Transverse colon (tissue), 4 donors: ENCODE results near the gene CD1E. TPM values are rescaled to one million over a fixed set of nuclear protein-coding genes. Genes with fewer than 3 reads are reported as not detected.
"Not testable (repeated sequence)": the region's sequence is repeated elsewhere in the genome, so short reads cannot be mapped to it uniquely, and the experiment has no call there.

Source experiments
- DNase-seq: peaks from one replicate; pipeline ENCODE4 v3.0.0-alpha.2; 2019
- H3K27ac ChIP-seq, 4 donors: fragments of 200-600 bp; sonication (generic); 2 replicates each; pipeline ENCODE4 v1.5.1; 2016 to 2018; ENCODE audit warnings: inconsistent platforms in 4 of 4
- H3K27me3 ChIP-seq: fragments of 200-600 bp; sonication (generic); 2 replicates; pipeline ENCODE4 v1.5.1; 2017; ENCODE audit warnings: inconsistent platforms
- H3K36me3 ChIP-seq, 4 donors: fragments of 200-600 bp; sonication (generic); 2 replicates each; pipeline ENCODE4 v1.5.1; 2017 to 2019; ENCODE audit warnings: inconsistent platforms in 4 of 4
- H3K4me1 ChIP-seq, 4 donors: fragments of 200-600 bp; sonication (generic); 2 replicates each; pipeline ENCODE4 v1.5.1; 2017 to 2020; ENCODE audit warnings: inconsistent platforms in 4 of 4
- H3K4me3 ChIP-seq, 4 donors: fragments of 200-600 bp; sonication (generic); 1 replicate in 1 of 4; 2 replicates in 3 of 4; pipeline versions ENCODE4 v1.5.1 to v1.6.1; 2017 to 2019; ENCODE audit warnings: inconsistent platforms in 4 of 4
- H3K9me3 ChIP-seq, 2 donors: fragments of 200-600 bp; sonication (generic); 2 replicates each; pipeline ENCODE4 v1.5.1; 2017 to 2019; ENCODE audit warnings: inconsistent platforms in 2 of 2
- EP300 ChIP-seq: sonication (generic); formaldehyde crosslinking; IDR thresholded peaks from one replicate; pipeline ENCODE4 v1.6.1; 2017; ENCODE audit warnings: antibody characterized with exemption, low read depth
- POLR2A ChIP-seq: fragments of 450-650 bp; IDR thresholded peaks from one replicate; pipeline ENCODE4 v1.6.1; 2016; ENCODE audit warnings: antibody characterized with exemption, mild to moderate bottlenecking, moderate library complexity
- POLR2AphosphoS5 ChIP-seq, 3 donors: sonication (generic); formaldehyde crosslinking; IDR thresholded peaks; one replicate each; pipeline ENCODE4 v1.6.1; 2016; ENCODE audit warnings: antibody characterized with exemption in 3 of 3
- WGBS, 2 donors: methylation state at CpG; one replicate each; pipeline ENCODE4 v1.1.5; 2018; ENCODE audit warnings: low coverage in 1 of 2; 5-methylcytosine and 5-hydroxymethylcytosine counted together
- in situ Hi-C, 4 donors: fragments of 200-750 bp; cut with MboI; loops; one replicate each; pipeline versions ENCODE4 v1.15.0 to v1.15.1; 2017; ENCODE audit warnings: low sequenced_read_pairs in 3 of 4, low pct_ligation_motif_present in 1 of 4, low pct_unique_long_range_greater_than_20kb in 1 of 4
- intact Hi-C: fragments of 100-400 bp; cut with DNase I; formaldehyde crosslinking; loops from one replicate; pipeline ENCODE4 v1.15.1; 2023; ENCODE audit warnings: low total_unique reads
- total RNA-seq, 4 donors: library from RNA; depleted of rRNA; stranded (reverse); fragments of >200 nt; gene quantifications; one replicate each; pipeline ENCODE4 v1.1.0, GENCODE V29; 2016
- TF ChIP-seq, protein P1 (sequence below), 5 experiments: fragments of 200-600 bp in 3 of 5; fragments of 450-650 bp in 2 of 5; sonication (generic) in 3 of 5; IDR thresholded peaks; 1 replicate in 2 of 5; 2 replicates in 3 of 5; pipeline ENCODE4 v1.5.1; 2016 to 2017; ENCODE audit warnings: antibody characterized with exemption in 5 of 5, inconsistent platforms in 3 of 5, mild to moderate bottlenecking in 2 of 5, moderate library complexity in 1 of 5

Gene CD1E
- total RNA-seq, 4 donors from 2014 or later: not detected

DNA sequence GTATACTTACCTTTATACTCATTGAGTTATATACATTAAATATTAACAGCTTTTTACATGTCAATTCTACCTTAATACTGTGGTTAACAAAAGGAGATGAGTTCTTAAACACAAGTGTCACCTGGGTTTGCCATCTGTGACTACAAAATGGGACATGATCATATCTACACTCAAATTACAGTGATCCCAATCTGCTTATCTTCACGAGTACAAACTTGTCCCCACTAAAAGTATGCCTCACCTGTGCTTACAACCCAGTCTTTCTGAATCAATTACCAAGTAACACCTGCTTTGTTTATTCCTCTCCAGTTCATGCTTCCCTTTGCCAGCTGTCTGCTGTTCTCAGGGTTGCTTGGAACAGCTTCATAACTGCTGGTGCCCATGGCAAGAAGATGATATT, 8.8 kb downstream of the CD1E start:
- DNase-seq: no peak
- no peaks in the 10 kb centered on the region for H3K36me3 ChIP-seq
- no peaks in the 10 kb centered on the region for H3K27me3 ChIP-seq
- H3K4me1 ChIP-seq: no peaks in the 10 kb centered on the region
- intact Hi-C loops: no loop called here
- TF ChIP-seq, protein P1, sequence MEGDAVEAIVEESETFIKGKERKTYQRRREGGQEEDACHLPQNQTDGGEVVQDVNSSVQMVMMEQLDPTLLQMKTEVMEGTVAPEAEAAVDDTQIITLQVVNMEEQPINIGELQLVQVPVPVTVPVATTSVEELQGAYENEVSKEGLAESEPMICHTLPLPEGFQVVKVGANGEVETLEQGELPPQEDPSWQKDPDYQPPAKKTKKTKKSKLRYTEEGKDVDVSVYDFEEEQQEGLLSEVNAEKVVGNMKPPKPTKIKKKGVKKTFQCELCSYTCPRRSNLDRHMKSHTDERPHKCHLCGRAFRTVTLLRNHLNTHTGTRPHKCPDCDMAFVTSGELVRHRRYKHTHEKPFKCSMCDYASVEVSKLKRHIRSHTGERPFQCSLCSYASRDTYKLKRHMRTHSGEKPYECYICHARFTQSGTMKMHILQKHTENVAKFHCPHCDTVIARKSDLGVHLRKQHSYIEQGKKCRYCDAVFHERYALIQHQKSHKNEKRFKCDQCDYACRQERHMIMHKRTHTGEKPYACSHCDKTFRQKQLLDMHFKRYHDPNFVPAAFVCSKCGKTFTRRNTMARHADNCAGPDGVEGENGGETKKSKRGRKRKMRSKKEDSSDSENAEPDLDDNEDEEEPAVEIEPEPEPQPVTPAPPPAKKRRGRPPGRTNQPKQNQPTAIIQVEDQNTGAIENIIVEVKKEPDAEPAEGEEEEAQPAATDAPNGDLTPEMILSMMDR (IDR thresholded peaks at IDR 0.05): no peak
- TF ChIP-seq POLR2A: no peak
- WGBS, 2 donors: 17 to 35% methylated on average over 1 of the region's 1 CpG
- no peaks in the 10 kb centered on the region for H3K9me3 ChIP-seq
- H3K27ac ChIP-seq: no peak overlapping the region
- H3K4me3 ChIP-seq: no peak overlapping the region
- in situ Hi-C loops: no loop called here

DNA sequence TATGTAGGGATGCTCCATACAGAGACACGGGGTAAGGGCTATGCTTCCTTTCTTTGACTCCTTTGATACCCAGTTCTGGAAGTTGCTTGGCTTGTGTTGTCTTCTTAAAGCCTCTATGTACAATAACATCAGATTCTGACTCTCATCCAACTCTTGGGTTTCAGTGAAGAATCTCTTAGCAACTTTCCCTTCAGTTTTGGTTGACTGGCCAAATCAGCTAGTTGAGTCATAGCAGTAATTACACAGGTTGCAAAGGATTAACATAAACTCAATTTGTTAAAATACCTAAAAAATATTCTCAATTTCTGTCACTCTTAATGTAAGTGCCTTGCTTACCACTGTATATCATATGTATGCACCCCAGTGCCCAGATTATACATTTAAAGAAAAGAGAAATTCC, 9.2 kb downstream of the CD1E start:
- TF ChIP-seq EP300: no peak
- TF ChIP-seq, protein P1 (IDR thresholded peaks at IDR 0.05): no peak
- TF ChIP-seq POLR2AphosphoS5 (IDR thresholded peaks at IDR 0.05): no peak
- TF ChIP-seq POLR2A: no peak
- Histone ChIP-seq H3K4me3 (no peak overlapping the region), H3K9me3 (no peaks in the 10 kb centered on the region), H3K27ac (no peak overlapping the region), H3K4me1 (no peaks in the 10 kb centered on the region), H3K36me3 (no peaks in the 10 kb centered on the region), H3K27me3 (no peaks in the 10 kb centered on the region)
- DNase-seq: no peak
- 75% methylated on average over 1 of the region's 1 CpG; no CpG with 5 or more reads in 1 of the 2 donors for WGBS, 2 donors
- intact Hi-C loops (no loop called here), in situ Hi-C loops (no loop called here)

GRCh38 chr1:158366783-158367182, 13.1 kb downstream of the CD1E start:
- H3K36me3 ChIP-seq: no peaks in the 10 kb centered on the region
- H3K27ac ChIP-seq: no peak overlapping the region
- H3K4me1 ChIP-seq: no peaks in the 10 kb centered on the region
- H3K27me3 ChIP-seq: no peaks in the 10 kb centered on the region
- H3K9me3 ChIP-seq: peaks cover 0 to 4% of the 10 kb centered on the region in 2 donors
- intact Hi-C loops: no loop called here
- no peak for DNase-seq
- H3K4me3 ChIP-seq: no peak overlapping the region
- TF ChIP-seq EP300: no peak
- no peak for TF ChIP-seq POLR2AphosphoS5 (IDR thresholded peaks at IDR 0.05)
- no peak for TF ChIP-seq POLR2A
- TF ChIP-seq, protein P1 (IDR thresholded peaks at IDR 0.05): no peak
- in situ Hi-C loops: no loop called here

- H3K27ac ChIP-seq: no peak overlapping the region
- H3K4me1 ChIP-seq: no peaks in the 10 kb centered on the region
- no peaks in the 10 kb centered on the region for H3K27me3 ChIP-seq
- DNase-seq: no peak
- H3K4me3 ChIP-seq: no peak overlapping the region
- no peaks in the 10 kb centered on the region for H3K36me3 ChIP-seq
- 61 to 67% methylated on average over 1 to 6 of the region's 6 CpGs for WGBS, 2 donors
- TF ChIP-seq, protein P1 (IDR thresholded peaks at IDR 0.05): no peak
- TF ChIP-seq POLR2AphosphoS5 (IDR thresholded peaks at IDR 0.05) (no peak), EP300 (no peak), POLR2A (no peak)
- in situ Hi-C loops: no loop called here
- intact Hi-C loops: no loop called here
- peaks cover 4 to 10% of the 10 kb centered on the region in 2 donors for H3K9me3 ChIP-seq
These were observed 17.7 kb downstream of the CD1E start for GRCh38 chr1:158371188-158371953.

DNA sequence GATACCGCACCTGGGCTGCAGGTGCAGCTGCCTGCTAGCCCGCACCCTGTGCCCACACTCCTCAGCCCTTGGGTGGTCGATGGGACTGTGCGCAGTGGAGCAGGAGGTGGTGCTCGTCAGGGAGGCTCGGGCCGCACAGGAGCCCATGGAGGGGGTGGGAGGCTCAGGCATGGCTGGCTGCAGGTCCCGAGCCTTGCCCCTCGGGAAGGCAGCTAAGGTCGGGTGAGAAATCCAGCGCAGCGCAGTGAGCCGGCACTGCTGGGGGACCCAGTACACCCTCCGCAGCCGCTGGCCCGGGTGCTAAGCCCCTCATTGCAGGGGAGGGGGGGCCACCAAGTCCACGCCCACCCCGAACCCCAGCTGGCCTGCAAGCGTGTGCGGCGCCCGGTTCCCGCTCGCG, 20.4 kb downstream of the CD1E start:
- DNase-seq, H3K27ac ChIP-seq, in situ Hi-C loops, intact Hi-C loops, H3K36me3 ChIP-seq, H3K4me3 ChIP-seq, H3K4me1 ChIP-seq, H3K27me3 ChIP-seq: not testable (repeated sequence)
- H3K9me3 ChIP-seq: peaks cover 4 to 10% of the 10 kb centered on the region in 2 donors
- WGBS, 2 donors: 96% methylated on average over 25 of the region's 25 CpGs; no CpG with 5 or more reads in 1 of the 2 donors
